Activated CD8-positive, alpha-beta memory T cell treated with anti-CD3 and anti-CD28 coated beads, Interleukin-2, amount 10 ng/mL, durations not matched to agents 7 days and 5 days (primary cell): ENCODE measurements around the gene RRAS2. TPM values are rescaled to one million over a fixed set of nuclear protein-coding genes. Genes with fewer than 3 reads are reported as not detected.
A peak's percentile ranks its signal among the peaks of the same experiment; 100 is the strongest.
"Not testable (repeated sequence)": the region's sequence is repeated elsewhere in the genome, so short reads cannot be mapped to it uniquely, and the experiment has no call there.

ENCODE experiments used
- ATAC-seq: fragments of 150-1000 bp; cut with Tn5 transposase; one replicate; pipeline ENCODE4 v1.10.0; 2021; ENCODE audit warnings: moderate library complexity
- CTCF ChIA-PET: fragments of 350-600 bp; sonication (Branson Sonifier 250); formaldehyde crosslinking; loops from one replicate; lab custom pipeline; 2021; ENCODE audit warnings: antibody characterized with exemption; lab: Charles Lee
- DNase-seq: peaks from one replicate; pipeline ENCODE4 v3.0.0-alpha.2; 2020
- H3K27ac Mint-ChIP-seq: one replicate; pipeline ENCODE4 v1.8.0; 2021; ENCODE audit warnings: mild to moderate bottlenecking, mixed read lengths
- H3K27me3 Mint-ChIP-seq: one replicate; pipeline ENCODE4 v1.8.0; 2021; ENCODE audit warnings: mixed read lengths
- H3K36me3 Mint-ChIP-seq: one replicate; pipeline ENCODE4 v1.8.0; 2021; ENCODE audit warnings: mild to moderate bottlenecking, mixed read lengths
- H3K4me1 Mint-ChIP-seq: one replicate; pipeline ENCODE4 v1.8.0; 2021; ENCODE audit warnings: mixed read lengths
- H3K4me3 Mint-ChIP-seq: one replicate; pipeline ENCODE4 v1.8.0; 2021; ENCODE audit warnings: mild to moderate bottlenecking, moderate library complexity, mixed read lengths
- H3K9me3 Mint-ChIP-seq: one replicate; pipeline ENCODE4 v1.8.0; 2022; ENCODE audit warnings: low read depth, mixed read lengths
- total RNA-seq, 2 experiments: library from RNA; stranded (reverse); gene quantifications; one replicate each; pipeline ENCODE4 v1.2.3, GENCODE V29; 2021

RRAS2 gene
- total RNA-seq, 2 experiments from 2014 or later, result 74.8 to 76.1 TPM

DNA sequence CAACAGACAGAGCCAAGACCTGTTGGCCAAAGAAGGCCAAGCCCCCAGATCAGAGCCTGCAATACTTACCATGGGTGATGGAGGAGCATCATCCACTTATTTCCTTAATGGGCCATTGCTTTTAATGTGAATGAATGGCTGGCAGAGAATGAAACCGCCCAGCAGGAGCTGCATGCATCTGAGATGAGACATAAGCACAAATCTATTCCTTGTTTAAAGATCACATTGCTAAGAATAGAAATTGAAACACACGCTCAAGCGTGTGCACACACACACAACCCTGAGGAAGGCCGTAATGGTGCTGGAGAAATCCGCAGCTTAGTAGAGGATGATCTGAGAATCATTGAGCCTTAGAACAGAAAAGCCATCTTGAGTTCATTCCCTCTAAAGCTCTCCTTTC lies 5.3 kb upstream of the RRAS2 start:
- CTCF ChIA-PET, result interaction anchor here (1.4 kb wide), 1 partner anchor 540 kb away, joined by 3 read pairs; no protein-coding TSS in a partner anchor
- H3K9me3 Mint-ChIP-seq, result no peaks in the 10 kb centered on the region
- peaks cover 5% of the 10 kb centered on the region for H3K27me3 Mint-ChIP-seq
- no peak overlapping the region for H3K27ac Mint-ChIP-seq
- H3K4me3 Mint-ChIP-seq, result no peak overlapping the region
- H3K4me1 Mint-ChIP-seq, result peaks cover 45% of the 10 kb centered on the region
- H3K36me3 Mint-ChIP-seq, result peaks cover 1% of the 10 kb centered on the region
- ATAC-seq (no peak), DNase-seq (no peak)

DNA sequence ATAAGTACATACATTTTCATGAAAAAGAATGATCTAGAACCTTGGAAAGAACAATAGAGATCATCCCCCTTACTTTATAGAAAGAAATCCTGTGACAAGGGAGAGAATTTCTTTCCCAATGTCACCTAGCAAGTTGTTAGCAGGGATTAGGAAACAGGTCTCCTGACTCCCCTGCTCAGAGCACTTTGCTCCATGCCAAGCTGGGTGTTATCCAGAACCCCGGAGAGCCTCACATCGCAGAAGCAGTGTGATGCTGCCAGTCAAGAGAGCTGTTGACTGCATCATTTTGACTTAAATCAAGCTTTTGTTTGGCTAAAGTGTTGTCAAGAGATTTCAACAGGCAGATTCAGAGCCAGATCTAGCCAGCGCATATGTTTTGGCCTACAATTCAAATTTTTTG lies 3.6 kb upstream of the RRAS2 start:
- Mint-ChIP-seq H3K36me3 (peaks cover 4% of the 10 kb centered on the region), H3K27me3 (peaks cover 7% of the 10 kb centered on the region), H3K4me3 (no peak overlapping the region), H3K9me3 (no peaks in the 10 kb centered on the region), H3K4me1 (peaks cover 39% of the 10 kb centered on the region), H3K27ac (no peak overlapping the region)
- DNase-seq (no peak), ATAC-seq (no peak)
- CTCF ChIA-PET, result interaction anchor here (0.6 to 1.4 kb wide), 6 partner anchors 8 to 92 kb away, joined by 3 to 7 read pairs (median 4); no protein-coding TSS in a partner anchor

DNA sequence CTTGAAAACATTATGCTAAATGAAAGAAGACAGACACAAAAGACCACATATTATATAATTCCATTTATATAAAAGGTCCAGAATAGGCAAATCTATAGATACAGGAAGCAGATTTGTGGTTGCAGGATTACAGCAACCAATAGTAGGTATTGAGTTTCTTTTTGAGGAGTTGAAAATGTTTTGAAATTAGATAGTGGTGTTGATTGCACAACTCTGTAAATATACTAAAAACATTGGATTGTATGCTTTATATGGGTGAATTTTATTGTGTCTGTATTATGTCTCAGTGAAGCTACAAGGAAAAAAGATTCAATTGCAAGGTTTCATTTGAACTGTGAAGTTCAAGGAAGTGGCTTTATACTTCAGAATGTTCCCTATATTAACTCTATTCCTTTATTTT lies 3.0 kb upstream of the RRAS2 start:
- Mint-ChIP-seq H3K4me1 (peaks cover 38% of the 10 kb centered on the region), H3K27me3 (peaks cover 7% of the 10 kb centered on the region), H3K4me3 (no peak overlapping the region), H3K27ac (no peak overlapping the region), H3K36me3 (peaks cover 4% of the 10 kb centered on the region), H3K9me3 (no peaks in the 10 kb centered on the region)
- CTCF ChIA-PET, result interaction anchor here (1.2 to 1.4 kb wide), 4 partner anchors 9 to 93 kb away, joined by 3 to 7 read pairs (median 4); no protein-coding TSS in a partner anchor
- ATAC-seq, result no peak
- no peak for DNase-seq

DNA sequence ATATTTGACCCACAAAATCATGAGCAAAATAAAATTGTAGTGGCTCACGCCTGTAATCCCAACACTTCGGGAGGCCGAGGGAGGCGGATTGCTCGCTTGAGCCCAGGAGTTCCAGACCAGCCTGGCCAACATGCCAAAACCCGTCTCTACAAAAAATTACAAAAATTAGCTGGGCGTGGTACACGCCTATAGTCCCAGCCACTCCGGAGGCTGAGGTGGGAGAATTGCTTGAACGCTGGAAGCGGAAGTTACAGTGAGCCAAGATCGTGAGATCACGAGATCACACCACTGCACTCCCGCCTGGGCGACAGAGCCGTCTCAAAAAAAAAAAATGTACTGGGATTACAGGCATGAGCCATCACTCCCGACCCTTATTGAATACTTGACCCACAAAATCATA lies 2.0 kb upstream of the RRAS2 start:
- H3K36me3 Mint-ChIP-seq, result peaks cover 10% of the 10 kb centered on the region
- peaks cover 7% of the 10 kb centered on the region for H3K27me3 Mint-ChIP-seq
- no peak overlapping the region for H3K4me3 Mint-ChIP-seq
- H3K9me3 Mint-ChIP-seq, result no peaks in the 10 kb centered on the region
- ATAC-seq (no peak), DNase-seq (no peak)
- H3K27ac Mint-ChIP-seq, result no peak overlapping the region
- CTCF ChIA-PET, result interaction anchor here (0.7 to 1.3 kb wide), 2 partner anchors 40 to 52 kb away, joined by 3 read pairs; no protein-coding TSS in a partner anchor
- H3K4me1 Mint-ChIP-seq, result peaks cover 39% of the 10 kb centered on the region

DNA sequence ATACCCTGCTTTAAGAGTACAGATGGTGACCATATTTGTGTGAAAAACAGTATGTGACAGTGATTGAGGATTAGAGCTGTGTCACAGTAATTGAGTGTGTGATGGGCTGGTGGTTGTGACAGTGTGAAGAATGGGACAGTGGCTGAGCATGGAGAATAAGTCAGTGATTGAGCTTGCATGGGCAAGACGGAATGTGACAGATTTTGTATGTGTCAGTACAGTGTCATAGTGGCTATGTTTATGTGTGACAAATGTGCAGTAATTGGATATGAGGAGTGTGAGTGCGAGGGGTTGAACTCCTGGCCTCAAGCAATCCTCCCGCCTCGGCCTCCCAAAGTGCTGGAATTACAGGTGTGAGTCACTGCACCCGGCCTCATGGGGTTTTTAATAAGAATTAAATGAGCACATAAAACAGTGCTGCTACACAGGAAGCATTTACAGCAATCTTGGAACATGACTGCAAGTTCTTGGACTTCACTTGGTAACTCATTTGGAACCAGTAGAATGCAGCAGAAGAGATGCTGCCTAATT lies 583 bp upstream of the RRAS2 start:
- Mint-ChIP-seq H3K4me1 (peaks cover 45% of the 10 kb centered on the region), H3K27ac (no peak overlapping the region), H3K36me3 (peaks cover 16% of the 10 kb centered on the region), H3K27me3 (peaks cover 7% of the 10 kb centered on the region), H3K9me3 (no peaks in the 10 kb centered on the region), H3K4me3 (peak overlapping the region; percentile 94)
- DNase-seq (no peak), ATAC-seq (no peak)
- CTCF ChIA-PET, result interaction anchor here (1.0 to 1.3 kb wide), 3 partner anchors 19 to 53 kb away, joined by 3 read pairs; no protein-coding TSS in a partner anchor

DNA sequence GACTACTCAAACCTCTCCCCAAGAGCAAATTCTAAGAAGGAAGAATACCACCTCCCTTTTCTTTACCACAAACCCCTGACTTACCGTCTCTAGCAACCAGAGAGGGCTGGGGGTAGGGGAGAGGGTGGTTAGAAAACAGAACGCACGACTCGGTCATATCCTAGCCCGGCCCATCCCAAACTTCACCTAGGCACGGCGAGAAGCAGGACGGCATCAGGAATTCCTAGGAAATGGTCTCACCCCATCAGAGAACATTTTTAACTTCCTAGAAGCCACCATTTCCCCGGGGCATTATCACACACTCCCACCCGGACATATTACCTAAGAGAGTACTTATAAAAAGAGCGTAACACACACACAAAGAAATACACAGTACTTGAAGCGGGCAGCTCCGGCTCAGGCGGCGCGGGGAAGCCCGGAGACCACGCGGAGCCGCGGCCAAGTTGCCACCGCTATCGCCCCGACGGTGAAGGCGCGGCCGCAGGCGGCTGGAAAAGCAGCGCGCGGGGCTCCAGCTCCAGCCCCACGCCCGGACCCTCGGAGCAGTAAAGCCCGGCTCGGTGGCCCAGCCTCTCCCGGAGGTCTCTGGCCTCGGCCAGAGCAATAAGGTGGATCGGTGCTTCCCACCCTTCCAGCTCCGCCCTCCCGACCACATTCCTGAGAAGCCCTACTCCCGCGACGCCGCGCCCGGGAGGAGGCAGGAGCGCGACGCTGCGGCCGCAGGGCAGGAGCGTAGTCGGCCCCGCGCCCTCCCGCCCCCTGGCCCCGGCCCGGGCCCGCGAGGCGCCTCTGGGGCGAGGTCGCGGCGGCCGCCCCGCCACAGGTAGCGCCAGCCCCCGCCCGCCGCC lies 878 bp downstream of the RRAS2 start:
- DNase-seq (no peak), ATAC-seq (peak; percentile 56)
- peak overlapping the region; percentile 94 for H3K4me3 Mint-ChIP-seq
- H3K27ac Mint-ChIP-seq, result peak overlapping the region; percentile 86
- peaks cover 55% of the 10 kb centered on the region for H3K4me1 Mint-ChIP-seq
- peaks cover 7% of the 10 kb centered on the region for H3K27me3 Mint-ChIP-seq
- CTCF ChIA-PET, result interaction anchor here (1.1 to 1.5 kb wide), 5 partner anchors 17 to 61 kb away, joined by 3 to 5 read pairs (median 4); no protein-coding TSS in a partner anchor
- no peaks in the 10 kb centered on the region for H3K9me3 Mint-ChIP-seq
- H3K36me3 Mint-ChIP-seq, result peaks cover 26% of the 10 kb centered on the region

DNA sequence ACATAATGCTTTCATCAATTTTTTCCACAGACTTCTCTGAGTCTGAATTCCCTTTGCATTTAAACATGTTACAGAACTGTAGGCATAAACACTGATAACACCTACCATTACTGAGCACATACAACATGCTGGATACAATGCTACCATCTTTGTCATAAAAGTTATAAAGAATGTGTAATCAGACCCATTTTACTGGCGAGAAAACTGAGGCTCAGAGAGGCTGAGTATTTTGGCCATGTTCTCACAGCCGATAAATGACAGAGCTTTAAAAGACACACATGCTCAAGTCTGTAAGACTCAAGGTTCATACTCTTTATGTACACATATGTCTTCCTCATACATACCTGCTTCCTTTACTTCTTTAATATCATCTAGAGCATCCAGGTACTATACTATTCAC lies 2.6 kb downstream of the RRAS2 start:
- Mint-ChIP-seq H3K27ac (no peak overlapping the region), H3K4me3 (peak overlapping the region; percentile 42), H3K27me3 (peaks cover 7% of the 10 kb centered on the region), H3K36me3 (peaks cover 31% of the 10 kb centered on the region), H3K9me3 (no peaks in the 10 kb centered on the region), H3K4me1 (peaks cover 46% of the 10 kb centered on the region)
- ATAC-seq (no peak), DNase-seq (no peak)
- CTCF ChIA-PET, result interaction anchor here (1.0 to 1.4 kb wide), 5 partner anchors 11 to 99 kb away, joined by 3 read pairs; no protein-coding TSS in a partner anchor

DNA sequence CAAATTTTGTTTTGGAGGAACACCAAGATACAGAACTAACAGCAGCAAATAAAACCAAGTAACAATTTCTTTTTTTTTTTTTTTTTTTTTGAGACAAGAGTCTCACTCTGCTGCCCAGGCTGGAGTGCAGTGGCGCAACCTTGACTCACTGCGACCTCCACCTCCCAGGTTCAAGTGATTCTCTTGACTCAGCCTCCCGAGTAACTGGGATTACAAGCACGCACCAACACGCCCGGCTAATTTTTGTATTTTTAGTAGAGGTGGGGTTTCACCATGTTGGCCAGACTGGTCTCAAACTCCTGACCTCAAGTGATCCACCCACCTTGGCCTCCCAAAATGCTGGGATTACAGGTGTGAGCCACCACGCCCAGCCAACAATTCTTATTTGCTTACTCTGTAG lies 4.4 kb downstream of the RRAS2 start:
- not testable (repeated sequence) for ATAC-seq, H3K9me3 Mint-ChIP-seq, H3K27me3 Mint-ChIP-seq, H3K4me3 Mint-ChIP-seq, DNase-seq, H3K27ac Mint-ChIP-seq
- Mint-ChIP-seq H3K4me1 (peaks cover 58% of the 10 kb centered on the region), H3K36me3 (peaks cover 48% of the 10 kb centered on the region)
- CTCF ChIA-PET, result interaction anchor here (1.5 kb wide), 1 partner anchor 18 kb away, joined by 4 read pairs; no protein-coding TSS in a partner anchor

DNA sequence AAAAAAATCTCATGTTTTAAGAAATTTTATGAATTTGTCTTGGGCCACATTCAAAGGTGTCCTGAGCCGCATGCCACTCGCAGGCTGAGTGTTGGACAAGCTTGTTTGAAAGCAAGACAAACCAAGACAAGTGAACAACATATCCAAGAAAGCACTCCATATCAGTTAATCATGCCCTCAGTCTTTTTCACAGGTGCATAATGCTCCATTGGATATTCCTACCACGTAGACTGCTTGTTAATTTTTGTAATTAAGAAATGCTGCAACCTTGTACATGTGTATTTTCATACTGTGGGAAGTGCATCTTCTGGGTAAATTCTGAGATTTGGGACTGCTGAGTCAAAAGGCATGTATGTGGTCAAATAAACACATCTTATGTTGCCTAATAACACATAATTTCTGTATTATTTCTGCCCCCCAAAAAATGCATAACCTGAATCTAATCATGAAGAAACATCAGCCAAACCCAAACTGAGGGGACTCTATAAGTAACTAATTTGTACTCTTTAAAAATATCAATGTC lies 8.2 kb downstream of the RRAS2 start:
- no peak overlapping the region for H3K27ac Mint-ChIP-seq
- peaks cover 8% of the 10 kb centered on the region for H3K9me3 Mint-ChIP-seq
- CTCF ChIA-PET, result no interaction called here
- H3K36me3 Mint-ChIP-seq, result peaks cover 66% of the 10 kb centered on the region
- H3K4me1 Mint-ChIP-seq, result peaks cover 42% of the 10 kb centered on the region
- no peak overlapping the region for H3K4me3 Mint-ChIP-seq
- DNase-seq (no peak), ATAC-seq (no peak)
- H3K27me3 Mint-ChIP-seq, result no peaks in the 10 kb centered on the region

DNA sequence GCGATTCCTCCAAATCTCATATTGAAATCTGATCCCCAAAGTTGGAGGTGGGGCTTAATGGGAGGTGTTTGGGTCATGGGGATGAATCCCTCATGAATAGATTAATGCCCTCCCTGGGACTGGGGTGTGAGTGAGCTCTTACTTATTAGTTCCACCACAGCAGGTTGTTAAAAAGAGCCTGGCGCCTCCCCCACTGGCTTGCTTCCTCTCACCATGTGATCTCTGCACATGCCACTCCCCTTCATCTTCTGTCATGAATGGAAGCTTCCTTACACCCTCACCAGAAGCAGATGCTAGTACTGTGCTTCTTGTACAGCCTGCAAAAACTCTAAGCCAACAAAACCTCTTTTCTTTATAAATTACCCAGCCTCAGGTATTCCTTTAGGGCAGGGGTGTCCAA lies 8.8 kb downstream of the RRAS2 start:
- ATAC-seq (no peak), DNase-seq (no peak)

DNA sequence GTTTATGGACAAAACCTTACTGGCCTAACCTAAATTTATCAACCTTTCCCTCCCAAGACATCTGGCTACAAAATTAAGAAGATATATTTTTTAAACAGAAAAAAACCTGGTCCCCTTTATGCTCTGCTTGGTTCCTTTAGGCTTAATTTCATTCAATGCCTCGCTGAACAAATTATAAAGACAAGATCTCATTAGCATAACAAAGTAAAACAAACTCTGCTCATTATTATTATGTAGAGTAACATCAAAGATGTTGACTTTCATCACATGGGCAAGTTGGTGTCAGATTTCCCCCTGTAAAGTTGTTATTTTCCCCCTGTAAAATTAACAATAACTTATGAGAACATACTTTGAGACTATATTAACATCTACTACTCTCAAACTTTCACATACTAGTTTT lies 11.0 kb downstream of the RRAS2 start:
- Mint-ChIP-seq H3K4me3 (no peak overlapping the region), H3K27ac (no peak overlapping the region), H3K4me1 (peaks cover 39% of the 10 kb centered on the region), H3K36me3 (peaks cover 68% of the 10 kb centered on the region), H3K9me3 (peaks cover 17% of the 10 kb centered on the region), H3K27me3 (no peaks in the 10 kb centered on the region)
- ATAC-seq (no peak), DNase-seq (no peak)
- CTCF ChIA-PET, result no interaction called here

More for the DNA sequence above, 8.8 kb downstream of the RRAS2 start:
- Mint-ChIP-seq H3K27me3 (no peaks in the 10 kb centered on the region), H3K4me1 (peaks cover 45% of the 10 kb centered on the region), H3K9me3 (peaks cover 12% of the 10 kb centered on the region), H3K27ac (no peak overlapping the region), H3K4me3 (no peak overlapping the region), H3K36me3 (peaks cover 71% of the 10 kb centered on the region)
- CTCF ChIA-PET, result interaction anchor here (0.5 kb wide), 1 partner anchor 507 kb away, joined by 3 read pairs; no protein-coding TSS in a partner anchor

DNA sequence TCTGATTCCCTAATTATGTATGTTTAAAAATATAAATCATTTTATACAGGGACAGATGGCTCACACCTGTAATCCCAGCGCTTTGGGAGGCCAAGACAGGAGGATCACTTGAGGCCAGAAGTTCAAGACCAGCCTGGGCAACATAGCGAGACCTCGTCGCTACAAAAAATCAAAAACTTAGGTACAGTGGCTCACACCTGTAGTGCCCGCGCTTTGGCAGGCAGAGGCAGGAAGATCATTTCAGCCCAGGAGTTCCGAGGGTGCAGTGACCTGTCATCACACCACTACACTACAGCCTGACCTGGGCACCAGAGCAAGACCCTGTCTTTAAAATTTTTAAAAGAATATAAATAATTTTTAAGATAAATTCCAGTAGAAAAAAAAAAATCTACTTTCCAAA lies 11.5 kb downstream of the RRAS2 start:
- no peaks in the 10 kb centered on the region for H3K27me3 Mint-ChIP-seq
- peaks cover 69% of the 10 kb centered on the region for H3K36me3 Mint-ChIP-seq
- DNase-seq (no peak), ATAC-seq (no peak)
- peaks cover 17% of the 10 kb centered on the region for H3K9me3 Mint-ChIP-seq
- no peak overlapping the region for H3K4me3 Mint-ChIP-seq
- H3K4me1 Mint-ChIP-seq, result peaks cover 40% of the 10 kb centered on the region
- no peak overlapping the region for H3K27ac Mint-ChIP-seq
- CTCF ChIA-PET, result no interaction called here

DNA sequence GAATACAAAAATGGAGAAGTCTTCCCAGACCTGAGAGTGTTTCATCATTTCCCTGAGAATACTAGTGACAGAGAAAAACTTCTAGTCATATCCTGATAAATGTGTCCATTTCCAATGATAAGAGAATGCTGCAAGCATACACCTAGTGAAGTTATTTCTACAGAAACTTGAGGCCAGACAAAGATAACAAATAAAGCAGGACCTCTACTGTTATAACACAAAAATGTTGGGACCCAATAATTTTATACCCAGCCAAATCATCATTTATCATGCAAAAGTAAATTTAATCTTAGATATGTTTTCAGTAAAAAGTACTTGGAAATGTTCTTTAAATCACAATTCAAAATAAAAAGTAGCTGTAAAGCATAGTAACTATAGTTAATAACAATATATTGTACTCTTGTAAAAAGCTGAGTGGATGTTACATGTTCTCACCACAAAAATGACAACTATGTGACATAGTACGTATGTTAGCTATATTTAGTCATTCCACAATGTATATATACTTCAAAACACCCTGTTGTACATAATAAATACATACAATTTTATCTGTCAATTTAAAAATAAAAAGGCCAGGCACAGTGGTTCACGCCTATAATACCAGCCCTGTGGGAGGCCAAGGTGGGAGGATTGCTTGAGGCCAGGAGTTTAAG lies 12.6 kb downstream of the RRAS2 start:
- no peak for DNase-seq
- Mint-ChIP-seq H3K27ac (no peak overlapping the region), H3K4me1 (peaks cover 46% of the 10 kb centered on the region), H3K9me3 (peaks cover 17% of the 10 kb centered on the region), H3K4me3 (no peak overlapping the region), H3K36me3 (peaks cover 72% of the 10 kb centered on the region), H3K27me3 (no peaks in the 10 kb centered on the region)
- ATAC-seq, result no peak
- CTCF ChIA-PET, result interaction anchor here (0.6 to 0.8 kb wide), 2 partner anchors 28 to 89 kb away, joined by 3 read pairs; no protein-coding TSS in a partner anchor
